Hepatocyte (in vitro differentiated cells): ENCODE data around the gene C19orf25. TPM values are rescaled to one million over a fixed set of nuclear protein-coding genes. Genes with fewer than 3 reads are reported as not detected.

Experiments used
- DNase-seq: peaks from one replicate; pipeline ENCODE4 v3.0.0-alpha.2; 2016; ENCODE audit warnings: low spot score
- H2AFZ ChIP-seq: fragments of 200-600 bp; sonication (generic); 2 replicates; pipeline ENCODE4 v1.6.0; 2016; ENCODE audit warnings: antibody characterized with exemption, mild to moderate bottlenecking
- H3K27ac ChIP-seq: fragments of 200-600 bp; sonication (generic); 2 replicates; pipeline ENCODE4 v1.5.1; 2016; ENCODE audit warnings: mild to moderate bottlenecking
- H3K27me3 ChIP-seq: fragments of 200-600 bp; sonication (generic); 2 replicates; pipeline ENCODE4 v1.6.1; 2016
- H3K36me3 ChIP-seq: fragments of 200-600 bp; sonication (generic); replicated peaks from 2 replicates; pipeline ENCODE4 v1.5.1; 2016; ENCODE audit warnings: low read depth; ENCODE audit not compliant: insufficient read depth
- H3K4me1 ChIP-seq: fragments of 200-600 bp; sonication (generic); 2 replicates; pipeline ENCODE4 v1.5.1; 2016; ENCODE audit warnings: mild to moderate bottlenecking, moderate library complexity; ENCODE audit not compliant: insufficient read depth
- H3K4me2 ChIP-seq: fragments of 200-600 bp; sonication (generic); 2 replicates; pipeline ENCODE4 v1.6.0; 2016
- H3K4me3 ChIP-seq: fragments of 200-600 bp; sonication (generic); 2 replicates; pipeline ENCODE4 v1.5.1; 2016; ENCODE audit warnings: mild to moderate bottlenecking
- H3K79me2 ChIP-seq: fragments of 200-600 bp; sonication (generic); 2 replicates; pipeline ENCODE4 v1.6.0; 2017; ENCODE audit warnings: mild to moderate bottlenecking
- H3K9me2 ChIP-seq: fragments of 200-600 bp; sonication (generic); replicated peaks from 2 replicates; pipeline ENCODE4 v1.6.0; 2017; ENCODE audit warnings: mild to moderate bottlenecking; ENCODE audit not compliant: insufficient read depth
- H3K9me3 ChIP-seq: fragments of 200-600 bp; sonication (generic); 2 replicates; pipeline ENCODE4 v1.5.1; 2016; ENCODE audit warnings: low read depth, mild to moderate bottlenecking
- H4K20me1 ChIP-seq: fragments of 200-600 bp; sonication (generic); 2 replicates; pipeline ENCODE4 v1.6.0; 2016; ENCODE audit warnings: mild to moderate bottlenecking; ENCODE audit not compliant: insufficient read depth, poor library complexity, severe bottlenecking
- EZH2 ChIP-seq: fragments of 200-600 bp; sonication (generic); IDR thresholded peaks from 2 replicates; pipeline ENCODE4 v1.6.1; 2016; ENCODE audit warnings: antibody characterized with exemption, mild to moderate bottlenecking, borderline replicate concordance
- EZH2phosphoT487 ChIP-seq: fragments of 200-600 bp; sonication (generic); IDR thresholded peaks from one replicate; pipeline ENCODE4 v1.6.1; 2018; ENCODE audit warnings: antibody characterized with exemption, mild to moderate bottlenecking, low read depth, moderate library complexity; ENCODE audit not compliant: unreplicated experiment, severe bottlenecking
- WGBS: methylation state at CpG from one replicate; pipeline ENCODE4 v1.1.6; 2016; ENCODE audit warnings: low lambda C conversion rate; ENCODE audit errors: missing lambda C conversion rate; 5-methylcytosine and 5-hydroxymethylcytosine counted together
- polyA plus RNA-seq: library from polyadenylated mRNA; unstranded; fragments of >200 nt; fragmentation: Nextera tagmentation; extraction: Ambion mirVana; gene quantifications from 2 replicates; pipeline ENCODE4 v1.2.1, GENCODE V29; 2016
- total RNA-seq: library from RNA; depleted of rRNA; stranded (reverse); fragments of >200 nt; gene quantifications from 2 replicates; pipeline ENCODE4 v1.2.3, GENCODE V29; 2014
- TF ChIP-seq, protein P1 (sequence below): fragments of 200-600 bp; sonication (generic); IDR thresholded peaks from 2 replicates; pipeline ENCODE4 v1.5.1; 2016; ENCODE audit warnings: antibody characterized with exemption, mild to moderate bottlenecking; ENCODE audit not compliant: poor library complexity

Gene C19orf25
- total and polyA plus RNA-seq, 2 experiments from 2014 or later, result 36.3 to 43.6 TPM

DNA sequence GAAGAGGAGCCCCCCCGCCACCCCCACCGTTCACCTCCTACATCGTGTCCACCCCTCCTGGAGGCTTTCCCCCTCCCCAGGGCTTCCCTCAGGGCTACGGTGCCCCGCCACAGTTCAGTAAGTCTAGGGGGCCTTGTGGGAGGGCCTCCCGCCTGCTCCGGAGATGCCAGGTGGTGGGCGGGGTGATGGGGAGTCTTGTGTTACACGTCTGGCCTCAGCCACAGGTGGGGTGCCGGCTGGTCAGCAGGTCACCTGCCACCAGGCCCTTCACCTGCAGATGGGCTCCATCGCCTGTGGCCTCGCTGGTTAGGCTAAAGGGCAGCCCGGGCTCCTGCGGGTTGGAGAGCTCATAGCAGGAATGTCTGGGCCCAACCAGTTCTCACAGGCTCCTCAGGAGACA lies 48.8 kb downstream of the C19orf25 start:
- TF ChIP-seq EZH2, result no peak
- TF ChIP-seq, protein P1, sequence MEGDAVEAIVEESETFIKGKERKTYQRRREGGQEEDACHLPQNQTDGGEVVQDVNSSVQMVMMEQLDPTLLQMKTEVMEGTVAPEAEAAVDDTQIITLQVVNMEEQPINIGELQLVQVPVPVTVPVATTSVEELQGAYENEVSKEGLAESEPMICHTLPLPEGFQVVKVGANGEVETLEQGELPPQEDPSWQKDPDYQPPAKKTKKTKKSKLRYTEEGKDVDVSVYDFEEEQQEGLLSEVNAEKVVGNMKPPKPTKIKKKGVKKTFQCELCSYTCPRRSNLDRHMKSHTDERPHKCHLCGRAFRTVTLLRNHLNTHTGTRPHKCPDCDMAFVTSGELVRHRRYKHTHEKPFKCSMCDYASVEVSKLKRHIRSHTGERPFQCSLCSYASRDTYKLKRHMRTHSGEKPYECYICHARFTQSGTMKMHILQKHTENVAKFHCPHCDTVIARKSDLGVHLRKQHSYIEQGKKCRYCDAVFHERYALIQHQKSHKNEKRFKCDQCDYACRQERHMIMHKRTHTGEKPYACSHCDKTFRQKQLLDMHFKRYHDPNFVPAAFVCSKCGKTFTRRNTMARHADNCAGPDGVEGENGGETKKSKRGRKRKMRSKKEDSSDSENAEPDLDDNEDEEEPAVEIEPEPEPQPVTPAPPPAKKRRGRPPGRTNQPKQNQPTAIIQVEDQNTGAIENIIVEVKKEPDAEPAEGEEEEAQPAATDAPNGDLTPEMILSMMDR, result no peak
- no peak for TF ChIP-seq EZH2phosphoT487
- Histone ChIP-seq H4K20me1 (peaks cover 5% of the 10 kb centered on the region), H3K9me2 (no peaks in the 10 kb centered on the region), H3K79me2 (peaks cover 48% of the 10 kb centered on the region), H3K4me3 (no peak overlapping the region), H3K4me1 (peaks cover 5% of the 10 kb centered on the region), H3K27ac (no peak overlapping the region), H3K27me3 (no peaks in the 10 kb centered on the region), H3K4me2 (no peak overlapping the region), H3K9me3 (no peaks in the 10 kb centered on the region), H2AFZ (no peak overlapping the region), H3K36me3 (no peaks in the 10 kb centered on the region)
- no peak for DNase-seq
- WGBS, result 93% methylated on average over 14 of the region's 14 CpGs

DNA sequence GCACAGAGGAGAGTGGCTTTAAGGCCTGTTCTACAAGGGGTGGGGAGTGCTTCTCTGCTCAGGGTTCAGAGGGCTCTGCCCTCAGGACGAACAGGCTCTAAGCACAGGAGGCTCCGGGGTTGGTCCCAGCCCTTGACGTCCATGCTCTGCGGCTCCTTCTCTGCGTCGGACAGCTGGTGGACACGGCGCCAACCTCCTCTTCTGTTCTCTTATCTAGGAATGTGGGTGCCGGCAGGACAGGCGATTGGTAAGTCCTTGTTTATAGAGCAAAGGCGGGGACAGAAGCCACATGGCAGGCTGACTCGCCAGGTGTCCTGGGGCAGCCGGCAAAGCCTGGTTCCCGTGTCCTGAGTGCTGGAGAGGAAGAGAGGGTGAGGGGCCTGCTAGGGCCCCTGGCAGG lies 49.3 kb downstream of the C19orf25 start:
- no peak overlapping the region for H3K4me2 ChIP-seq
- H3K27me3 ChIP-seq, result no peaks in the 10 kb centered on the region
- peaks cover 53% of the 10 kb centered on the region for H3K79me2 ChIP-seq
- WGBS, result 66% methylated on average over 14 of the region's 14 CpGs
- peaks cover 10% of the 10 kb centered on the region for H3K4me1 ChIP-seq
- TF ChIP-seq, protein P1, result no peak
- TF ChIP-seq EZH2 (no peak), EZH2phosphoT487 (no peak)
- H4K20me1 ChIP-seq, result peaks cover 7% of the 10 kb centered on the region
- H3K27ac ChIP-seq, result peak overlapping the region; percentile 58
- no peak overlapping the region for H3K4me3 ChIP-seq
- no peaks in the 10 kb centered on the region for H3K9me3 ChIP-seq
- H2AFZ ChIP-seq, result no peak overlapping the region
- no peaks in the 10 kb centered on the region for H3K9me2 ChIP-seq
- H3K36me3 ChIP-seq, result no peaks in the 10 kb centered on the region
- peak; percentile 65 for DNase-seq

DNA sequence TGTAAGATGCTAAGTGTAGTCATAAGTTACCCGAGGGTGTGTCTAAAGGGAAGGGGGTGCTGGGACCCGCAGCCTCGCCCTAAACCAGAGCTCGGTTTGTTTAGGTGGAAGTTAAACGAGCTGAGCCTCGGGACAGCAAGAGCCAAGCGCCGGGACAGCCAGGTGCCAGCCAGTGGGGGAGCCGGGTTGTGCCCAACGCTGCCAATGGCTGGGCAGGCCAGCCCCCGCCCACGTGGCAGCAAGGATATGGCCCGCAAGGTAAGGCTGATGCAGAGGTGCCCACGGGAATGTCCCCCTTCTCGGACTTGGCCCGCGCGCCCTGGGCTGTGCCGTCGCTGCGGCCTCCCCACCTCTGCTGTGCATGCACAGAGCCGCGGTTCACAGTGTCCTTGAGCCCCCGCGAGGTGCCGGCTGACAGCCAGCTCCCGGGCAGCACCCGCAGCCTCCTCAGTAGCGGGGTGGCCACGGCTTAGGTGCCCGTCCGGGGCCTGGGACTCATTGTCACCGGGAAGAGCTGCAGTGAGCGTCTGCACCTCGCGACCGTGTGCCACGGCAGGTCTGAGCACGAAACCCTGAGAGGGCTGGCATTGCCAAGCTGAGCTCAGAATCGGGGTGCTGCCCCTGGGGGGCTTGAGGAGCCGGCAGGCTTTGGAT lies 50.1 kb downstream of the C19orf25 start:
- H3K27ac ChIP-seq, result no peak overlapping the region
- H3K36me3 ChIP-seq, result no peaks in the 10 kb centered on the region
- TF ChIP-seq, protein P1, result no peak
- TF ChIP-seq EZH2 (no peak), EZH2phosphoT487 (no peak)
- no peak overlapping the region for H2AFZ ChIP-seq
- no peaks in the 10 kb centered on the region for H3K27me3 ChIP-seq
- H3K9me3 ChIP-seq, result no peaks in the 10 kb centered on the region
- H3K4me1 ChIP-seq, result peaks cover 17% of the 10 kb centered on the region
- peaks cover 9% of the 10 kb centered on the region for H4K20me1 ChIP-seq
- H3K79me2 ChIP-seq, result peaks cover 59% of the 10 kb centered on the region
- WGBS, result 96% methylated on average over 40 of the region's 41 CpGs
- DNase-seq, result no peak
- no peak overlapping the region for H3K4me2 ChIP-seq
- no peak overlapping the region for H3K4me3 ChIP-seq
- H3K9me2 ChIP-seq, result no peaks in the 10 kb centered on the region
